ENCODE measurements around the gene ARHGEF3.

- no peak for TF ChIP-seq ZBTB8A (tag by site-specific recombination; IDR thresholded peaks at IDR 0.05)
- TF ChIP-seq CTCF (tag by site-specific recombination; IDR thresholded peaks at IDR 0.05) = no peak
- TF ChIP-seq ZNF510 (tag by site-specific recombination; IDR thresholded peaks at IDR 0.05; ENCODE audit: insufficient replicate concordance) = no peak
- TF ChIP-seq ZNF292 (tag by site-specific recombination; IDR thresholded peaks at IDR 0.05; ENCODE audit: borderline replicate concordance, low read depth) = no peak
- TF ChIP-seq ZNF76 (tag by site-specific recombination; IDR thresholded peaks at IDR 0.05; ENCODE audit: borderline replicate concordance, low read depth) = no peak
- no peak for TF ChIP-seq HOXD13 (CRISPR knock-in tag; IDR thresholded peaks at IDR 0.05; ENCODE audit: borderline replicate concordance)
- no peak for TF ChIP-seq KLF16 (tag by site-specific recombination; IDR thresholded peaks at IDR 0.05)
Observed at GRCh38 chr3:56680054-56680580, 121.6 kb downstream of the ARHGEF3 start.

Data from HEK293 (cell line).